ENCODE results near the gene SLC25A13.
"Not testable (repeated sequence)": the region's sequence is repeated elsewhere in the genome, so short reads cannot be mapped to it uniquely, and the experiment has no call there.

SLC25A13 gene

GRCh38 chr7:96189129-96189820 is 132.6 kb downstream of the SLC25A13 start:
- DNase-seq: no peak

GRCh38 chr7:96188591-96188991 is 133.3 kb downstream of the SLC25A13 start:
- DNase-seq: no peak

- DNase-seq: no peak
Observed at GRCh38 chr7:96188174-96188581, 133.7 kb downstream of the SLC25A13 start.

DNA sequence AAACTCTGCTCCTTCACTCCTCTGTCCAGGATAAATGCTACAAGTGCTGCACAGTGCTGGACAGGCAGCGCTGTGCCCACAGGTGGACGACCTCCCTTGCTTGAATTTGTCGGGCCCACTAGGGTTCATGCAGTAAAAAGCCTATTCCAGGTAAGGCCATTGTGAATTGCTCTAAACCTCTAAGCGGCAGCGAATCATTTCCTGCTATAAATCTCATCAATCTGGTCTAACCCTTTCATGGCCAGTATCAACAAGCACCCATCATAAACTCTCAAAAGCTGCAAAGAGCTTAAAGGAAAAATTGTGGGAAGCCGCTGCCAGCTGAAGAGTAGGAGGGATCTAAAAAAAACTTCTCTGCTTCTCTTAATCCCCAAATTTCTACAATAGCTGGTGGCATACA is 134.2 kb downstream of the SLC25A13 start:
- no peak for DNase-seq

GRCh38 chr7:96184783-96185182 is 137.1 kb downstream of the SLC25A13 start:
- no peak for DNase-seq

DNA sequence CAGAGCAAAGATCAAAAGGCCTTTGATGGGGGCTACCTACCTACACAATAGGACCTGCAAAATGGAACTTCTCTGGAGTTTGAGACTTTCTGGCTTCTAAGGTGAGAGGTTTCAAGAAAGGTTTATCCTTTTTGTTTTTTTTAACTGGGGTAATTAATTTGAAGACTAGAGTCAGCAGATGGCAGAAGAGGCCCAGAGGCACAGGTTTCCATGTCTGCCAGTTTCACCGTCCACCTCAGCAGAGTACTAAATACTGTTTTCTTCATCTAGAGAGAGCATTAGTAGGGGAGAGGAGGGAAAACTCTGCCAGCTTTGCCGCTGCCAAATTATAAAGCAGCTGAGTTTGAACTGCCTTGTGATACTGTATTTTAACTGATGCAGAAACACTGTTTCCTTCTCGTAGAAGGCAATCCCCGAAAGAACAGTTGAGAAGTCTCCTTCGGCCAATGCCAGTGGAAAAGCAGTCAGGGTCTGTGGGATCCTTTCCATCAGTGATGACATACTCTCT is 138.7 kb downstream of the SLC25A13 start:
- DNase-seq: no peak

DNA sequence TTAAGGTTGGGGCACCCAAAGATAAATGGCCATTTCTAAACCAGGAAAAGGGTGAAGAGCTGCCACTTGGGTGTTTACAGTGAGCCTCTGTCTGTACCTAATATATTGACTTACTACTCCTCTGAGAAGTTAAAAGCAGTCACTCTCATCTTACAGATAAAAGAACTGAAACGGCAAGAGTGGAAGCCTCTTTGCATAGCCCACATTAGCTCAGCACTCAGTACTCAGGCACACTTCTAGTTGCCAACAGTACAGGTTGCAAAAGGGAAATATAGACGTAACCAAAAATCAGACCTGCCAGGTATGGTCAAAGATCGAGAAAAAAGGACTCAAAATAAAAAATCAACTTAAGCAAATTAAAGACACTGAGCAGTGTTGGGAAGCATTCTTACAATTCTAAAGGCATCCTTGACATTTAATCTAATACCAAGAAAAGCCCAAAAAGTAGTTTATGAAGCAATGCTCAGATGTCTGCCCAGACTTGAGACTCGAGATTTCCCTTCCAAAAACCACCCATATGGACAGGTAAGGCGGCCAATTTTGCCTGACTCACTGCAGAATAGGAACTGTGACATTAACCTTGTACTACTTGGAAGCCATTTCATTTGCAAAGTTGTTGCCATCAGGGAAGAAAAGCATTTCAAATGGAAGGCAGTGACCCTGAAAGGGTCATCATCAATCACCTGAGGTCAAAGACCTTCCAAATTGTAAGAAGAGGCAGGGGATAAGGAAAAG is 139.3 kb downstream of the SLC25A13 start:
- no peak for DNase-seq

GRCh38 chr7:96181174-96181573 is 140.7 kb downstream of the SLC25A13 start:
- DNase-seq: no peak

DNA sequence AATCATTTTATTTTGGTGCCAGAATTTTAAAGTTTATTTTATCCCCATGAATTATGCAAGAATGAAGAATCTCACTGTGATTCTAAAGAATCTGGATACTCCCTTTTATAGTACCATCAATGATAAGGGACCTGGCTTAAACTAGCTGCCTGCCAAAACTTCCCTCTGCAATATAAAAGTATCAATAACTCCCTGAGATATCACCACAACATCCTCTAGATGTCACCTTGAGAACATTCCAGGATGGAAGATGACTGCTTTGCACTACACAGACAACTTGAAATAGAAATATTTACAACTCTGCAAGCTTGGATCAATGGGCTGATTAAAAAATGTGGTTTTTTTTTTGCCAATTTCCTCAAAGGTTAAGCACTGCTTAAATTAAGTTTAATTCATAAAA is 142.1 kb downstream of the SLC25A13 start:
- DNase-seq: no peak

- DNase-seq: no peak
Observed at GRCh38 chr7:96179341-96179740, 142.6 kb downstream of the SLC25A13 start.

DNA sequence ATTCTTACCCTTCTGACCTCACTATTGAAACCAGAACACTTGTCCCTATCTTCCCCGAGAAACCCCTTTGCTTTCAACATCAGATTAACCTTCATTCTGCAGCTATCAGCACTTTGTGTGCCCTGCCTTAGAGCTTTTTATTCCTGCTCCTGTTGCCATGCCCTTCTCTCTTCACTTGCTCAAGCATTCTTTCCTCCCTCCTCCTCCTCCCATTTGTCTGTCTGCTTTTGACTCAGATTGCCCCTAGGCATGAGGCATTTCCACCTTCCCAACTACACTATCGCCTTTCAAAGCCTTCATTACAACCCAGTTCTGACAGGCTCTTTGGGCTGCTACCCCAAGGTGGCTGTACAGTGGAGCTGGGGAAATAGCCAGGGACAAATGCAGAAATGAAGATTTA is 143.3 kb downstream of the SLC25A13 start:
- DNase-seq: no peak

- DNase-seq: no peak
Observed at GRCh38 chr7:96177353-96177752, 144.5 kb downstream of the SLC25A13 start.

DNA sequence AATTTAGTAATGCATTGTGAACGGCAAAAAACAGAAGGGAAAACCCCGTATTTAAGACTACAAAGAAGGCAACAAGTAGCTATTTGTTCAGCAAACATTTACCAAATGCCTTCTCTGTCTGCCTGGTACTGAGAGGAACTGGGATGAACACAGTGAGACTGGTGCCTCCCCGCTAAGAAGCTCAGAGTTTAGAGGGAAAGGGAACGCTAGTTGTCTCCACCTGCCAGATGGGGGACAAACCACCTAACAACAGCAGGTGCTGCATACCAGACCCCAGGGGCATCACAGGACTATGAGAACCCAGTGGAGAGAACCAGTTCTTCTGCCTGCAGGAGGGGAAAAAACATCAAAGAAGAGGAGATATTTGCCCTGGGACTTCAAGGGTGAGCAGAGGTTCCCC is 147.1 kb downstream of the SLC25A13 start:
- DNase-seq: no peak

DNA sequence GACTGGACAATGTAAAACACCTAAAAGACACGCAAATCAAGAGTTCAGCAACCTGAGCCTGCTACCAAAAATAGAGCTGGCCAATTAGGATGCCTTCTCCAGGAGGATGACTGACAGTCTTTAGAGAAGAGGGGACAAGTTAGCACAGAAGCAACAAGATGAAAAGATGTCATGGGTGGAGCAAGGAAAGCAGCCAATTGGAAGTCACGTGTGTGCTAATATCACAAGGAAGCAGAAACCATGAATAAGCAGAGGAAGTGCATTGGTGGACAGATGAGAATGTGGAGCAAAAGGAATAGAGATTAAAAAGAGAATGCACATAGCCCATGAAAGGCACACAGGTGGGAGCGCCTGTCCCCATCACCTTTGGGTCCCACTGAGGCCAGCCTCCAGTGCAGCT is 148.1 kb downstream of the SLC25A13 start:
- DNase-seq: no peak

DNA sequence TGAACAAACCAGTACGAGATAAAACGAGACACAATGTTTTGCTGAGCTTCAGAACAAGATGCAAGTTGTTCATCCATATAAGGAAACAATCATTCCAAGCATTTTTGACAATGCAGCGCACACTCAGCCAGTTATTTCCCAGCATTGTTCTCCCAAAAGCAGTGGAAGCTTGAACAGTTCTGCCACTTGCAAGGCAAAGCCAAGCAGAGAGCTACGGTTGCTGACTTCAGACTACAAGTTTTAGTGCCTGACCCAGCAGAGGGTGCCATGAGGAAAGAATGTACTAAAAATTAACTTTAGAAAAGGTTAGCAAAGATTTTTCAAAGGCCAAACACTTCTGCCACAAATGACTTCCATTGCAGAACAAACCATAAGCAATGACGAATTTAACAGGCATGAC is 152.5 kb downstream of the SLC25A13 start:
- DNase-seq: no peak

DNA sequence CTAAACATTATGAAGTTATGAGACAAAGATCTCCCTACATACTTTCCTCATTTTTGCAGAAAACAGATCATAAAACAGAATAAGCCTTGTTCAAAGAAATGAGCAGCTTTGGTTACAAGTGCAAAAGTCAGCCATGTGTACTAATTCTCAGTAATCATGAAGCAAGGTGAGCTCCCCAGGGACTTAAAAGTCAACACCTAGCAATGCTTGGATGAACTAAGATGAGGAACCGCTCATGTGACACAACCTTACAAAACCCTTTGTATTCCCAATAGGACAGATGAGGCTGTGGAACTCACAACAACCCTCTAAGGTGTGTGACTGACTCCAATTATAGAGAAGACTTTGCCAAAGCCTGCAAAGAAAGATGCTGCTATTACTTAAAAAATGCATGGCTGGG is 154.5 kb downstream of the SLC25A13 start:
- DNase-seq: no peak

- no peak for DNase-seq
Observed at GRCh38 chr7:96161897-96162296, 160.0 kb downstream of the SLC25A13 start.

DNA sequence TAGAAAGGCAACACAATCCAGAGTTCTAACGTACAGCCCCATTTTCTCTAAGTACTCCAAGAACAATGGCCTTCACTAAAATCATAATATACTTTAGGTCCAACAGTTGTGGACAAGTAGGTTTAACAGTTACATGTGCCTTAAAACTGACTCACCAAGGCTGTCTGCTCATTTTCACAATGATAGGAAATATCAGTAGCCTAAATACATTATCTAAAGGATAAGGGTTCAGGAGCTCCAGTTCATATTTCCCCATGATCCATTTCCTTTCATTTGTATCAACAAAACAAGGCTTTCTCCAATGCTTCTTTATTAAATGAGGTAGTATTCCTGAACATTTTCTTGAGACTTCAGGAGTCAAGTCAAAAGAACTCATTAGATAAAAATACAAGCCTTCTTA is 164.0 kb downstream of the SLC25A13 start:
- DNase-seq: no peak

- DNase-seq: not testable (repeated sequence)
Observed at GRCh38 chr7:96154506-96154905, 167.4 kb downstream of the SLC25A13 start.

- no peak for DNase-seq
Observed at GRCh38 chr7:96152706-96153105, 169.2 kb downstream of the SLC25A13 start.

GRCh38 chr7:96151889-96152288 is 170.0 kb downstream of the SLC25A13 start:
- no peak for DNase-seq

- DNase-seq: no peak
Observed at GRCh38 chr7:96144260-96144526, 177.7 kb downstream of the SLC25A13 start.

- no peak for DNase-seq
Observed at GRCh38 chr7:96143495-96144259, 178.2 kb downstream of the SLC25A13 start.

Measured in 8988T (cell line).